Fibroblast of lung (primary cell): ENCODE measurements around the gene PDE4D.

ENCODE experiments used
- EZH2 ChIP-seq: IDR thresholded peaks from 2 replicates; pipeline ENCODE4 v1.5.1; 2012; ENCODE audit warnings: low read length, control low read depth, mild to moderate bottlenecking; ENCODE audit errors: missing control alignments
- TF ChIP-seq, protein P1 (sequence below), 2 donors: IDR thresholded peaks in 1 of 2; conservative IDR thresholded peaks in 1 of 2; 1 replicate in 1 of 2; 2 replicates in 1 of 2; pipeline ENCODE4 v1.5.1; 2011 to 2012; ENCODE audit warnings: low read length in 2 of 2, control low read depth in 1 of 2, inconsistent platforms in 1 of 2, low read depth in 1 of 2, mild to moderate bottlenecking in 1 of 2

DNA sequence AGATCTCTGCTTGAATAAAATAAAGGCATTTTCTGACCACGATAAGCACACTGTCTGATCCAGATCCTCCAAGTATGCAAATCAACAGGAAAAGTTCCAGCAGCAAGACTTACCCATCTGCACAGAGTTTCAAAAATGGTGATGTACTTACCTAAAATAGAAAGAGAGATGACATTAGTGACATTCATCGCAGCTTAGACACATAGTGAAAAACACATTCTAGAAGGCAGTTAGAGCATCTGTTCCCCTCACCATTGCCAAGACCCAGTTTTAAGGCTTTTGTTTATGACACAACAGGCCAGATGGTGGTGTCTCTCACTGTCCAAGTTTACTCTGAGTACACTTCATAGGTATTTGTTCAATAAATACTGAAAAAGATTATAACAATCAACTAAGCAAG, 207.7 kb downstream of the PDE4D start:
- TF ChIP-seq, protein P1, sequence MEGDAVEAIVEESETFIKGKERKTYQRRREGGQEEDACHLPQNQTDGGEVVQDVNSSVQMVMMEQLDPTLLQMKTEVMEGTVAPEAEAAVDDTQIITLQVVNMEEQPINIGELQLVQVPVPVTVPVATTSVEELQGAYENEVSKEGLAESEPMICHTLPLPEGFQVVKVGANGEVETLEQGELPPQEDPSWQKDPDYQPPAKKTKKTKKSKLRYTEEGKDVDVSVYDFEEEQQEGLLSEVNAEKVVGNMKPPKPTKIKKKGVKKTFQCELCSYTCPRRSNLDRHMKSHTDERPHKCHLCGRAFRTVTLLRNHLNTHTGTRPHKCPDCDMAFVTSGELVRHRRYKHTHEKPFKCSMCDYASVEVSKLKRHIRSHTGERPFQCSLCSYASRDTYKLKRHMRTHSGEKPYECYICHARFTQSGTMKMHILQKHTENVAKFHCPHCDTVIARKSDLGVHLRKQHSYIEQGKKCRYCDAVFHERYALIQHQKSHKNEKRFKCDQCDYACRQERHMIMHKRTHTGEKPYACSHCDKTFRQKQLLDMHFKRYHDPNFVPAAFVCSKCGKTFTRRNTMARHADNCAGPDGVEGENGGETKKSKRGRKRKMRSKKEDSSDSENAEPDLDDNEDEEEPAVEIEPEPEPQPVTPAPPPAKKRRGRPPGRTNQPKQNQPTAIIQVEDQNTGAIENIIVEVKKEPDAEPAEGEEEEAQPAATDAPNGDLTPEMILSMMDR (conservative IDR thresholded peaks at IDR 0.05 in 1 of 2, IDR thresholded peaks at IDR 0.05 in 1 of 2; ENCODE audit: low read depth in 1 of 2, low read length in 2 of 2): no peak
- no peak for TF ChIP-seq EZH2
